ACC112 (cell line): ENCODE results near the gene IGIP.

Source experiments
- H2AFZ ChIP-seq: fragments of 200-600 bp; sonication (generic); one replicate; pipeline ENCODE4 v1.6.0; 2017; ENCODE audit warnings: antibody characterized with exemption, low read length; ENCODE audit not compliant: unreplicated experiment
- H3K27ac ChIP-seq: fragments of 200-600 bp; sonication (generic); 2 replicates; pipeline ENCODE4 v1.5.1; 2014; ENCODE audit warnings: low read depth, mild to moderate bottlenecking, antibody characterized with exemption, low read length, moderate library complexity
- H3K27me3 ChIP-seq: fragments of 200-600 bp; sonication (generic); 2 replicates; pipeline ENCODE4 v1.6.1; 2014; ENCODE audit warnings: mild to moderate bottlenecking, antibody characterized with exemption, low read length, moderate library complexity, mixed read lengths; ENCODE audit not compliant: insufficient read depth
- H3K36me3 ChIP-seq: fragments of 200-600 bp; sonication (generic); 2 replicates; pipeline ENCODE4 v1.6.1; 2016; ENCODE audit warnings: mild to moderate bottlenecking, antibody characterized with exemption, low read length, moderate library complexity, mixed read lengths; ENCODE audit not compliant: insufficient read depth
- H3K4me1 ChIP-seq: fragments of 200-600 bp; sonication (generic); one replicate; pipeline ENCODE4 v1.6.1; 2016; ENCODE audit warnings: low read length, mixed read lengths; ENCODE audit not compliant: insufficient read depth, unreplicated experiment, control insufficient read depth
- H3K4me3 ChIP-seq: fragments of 200-600 bp; sonication (generic); 2 replicates; pipeline ENCODE4 v1.5.1; 2014; ENCODE audit warnings: mild to moderate bottlenecking, low read depth, low read length
- H3K79me2 ChIP-seq: fragments of 200-600 bp; sonication (generic); one replicate; pipeline ENCODE4 v1.6.0; 2016; ENCODE audit warnings: low read length; ENCODE audit not compliant: control insufficient read depth, unreplicated experiment, insufficient read depth

The IGIP gene

GRCh38 chr5:140118302-140118936 is 7.3 kb upstream of the IGIP start:
- Histone ChIP-seq H3K36me3 (no peaks in the 10 kb centered on the region), H3K79me2 (peaks cover 75% of the 10 kb centered on the region), H3K27me3 (no peaks in the 10 kb centered on the region), H3K4me3 (no peak overlapping the region), H3K27ac (no peak overlapping the region), H2AFZ (no peak overlapping the region), H3K4me1 (peaks cover 51% of the 10 kb centered on the region)

GRCh38 chr5:140126315-140127012 is 727 bp downstream of the IGIP start:
- Histone ChIP-seq H3K4me1 (peaks cover 25% of the 10 kb centered on the region), H3K79me2 (peaks cover 42% of the 10 kb centered on the region), H3K4me3 (no peak overlapping the region), H2AFZ (no peak overlapping the region), H3K27ac (no peak overlapping the region), H3K27me3 (no peaks in the 10 kb centered on the region), H3K36me3 (no peaks in the 10 kb centered on the region)

- no peak overlapping the region for H2AFZ ChIP-seq
- H3K27me3 ChIP-seq, result no peaks in the 10 kb centered on the region
- H3K79me2 ChIP-seq, result peaks cover 34% of the 10 kb centered on the region
- H3K4me1 ChIP-seq, result peaks cover 28% of the 10 kb centered on the region
- H3K27ac ChIP-seq, result no peak overlapping the region
- no peak overlapping the region for H3K4me3 ChIP-seq
- H3K36me3 ChIP-seq, result no peaks in the 10 kb centered on the region
These were observed 2.6 kb downstream of the IGIP start for GRCh38 chr5:140128376-140128775.

GRCh38 chr5:140130949-140131733 is 5.4 kb downstream of the IGIP start:
- H3K4me1 ChIP-seq, result peaks cover 17% of the 10 kb centered on the region
- H2AFZ ChIP-seq, result peak overlapping the region; percentile 19
- H3K27me3 ChIP-seq, result no peaks in the 10 kb centered on the region
- peaks cover 23% of the 10 kb centered on the region for H3K79me2 ChIP-seq
- no peaks in the 10 kb centered on the region for H3K36me3 ChIP-seq
- peak overlapping the region; percentile 47 for H3K4me3 ChIP-seq
- peak overlapping the region; percentile 57 for H3K27ac ChIP-seq

- H3K4me1 ChIP-seq, result peaks cover 17% of the 10 kb centered on the region
- H3K4me3 ChIP-seq, result peak overlapping the region; percentile 47
- H2AFZ ChIP-seq, result no peak overlapping the region
- H3K27ac ChIP-seq, result peak overlapping the region; percentile 57
- peaks cover 16% of the 10 kb centered on the region for H3K79me2 ChIP-seq
- H3K27me3 ChIP-seq, result no peaks in the 10 kb centered on the region
- H3K36me3 ChIP-seq, result no peaks in the 10 kb centered on the region
These were observed 6.3 kb downstream of the IGIP start for GRCh38 chr5:140131967-140132409.

- H3K79me2 ChIP-seq, result peaks cover 10% of the 10 kb centered on the region
- H3K27me3 ChIP-seq, result no peaks in the 10 kb centered on the region
- H3K4me3 ChIP-seq, result no peak overlapping the region
- no peaks in the 10 kb centered on the region for H3K36me3 ChIP-seq
- no peak overlapping the region for H3K27ac ChIP-seq
- H2AFZ ChIP-seq, result no peak overlapping the region
- peaks cover 17% of the 10 kb centered on the region for H3K4me1 ChIP-seq
These were observed 7.9 kb downstream of the IGIP start for GRCh38 chr5:140133514-140134167.

- peaks cover 17% of the 10 kb centered on the region for H3K4me1 ChIP-seq
These were observed 8.7 kb downstream of the IGIP start for GRCh38 chr5:140134277-140134935.

GRCh38 chr5:140135127-140135526 is 9.4 kb downstream of the IGIP start:
- H3K36me3 ChIP-seq, result no peaks in the 10 kb centered on the region
- peaks cover 17% of the 10 kb centered on the region for H3K4me1 ChIP-seq
- no peaks in the 10 kb centered on the region for H3K27me3 ChIP-seq
- H3K4me3 ChIP-seq, result no peak overlapping the region
- peaks cover 13% of the 10 kb centered on the region for H3K79me2 ChIP-seq
- H2AFZ ChIP-seq, result no peak overlapping the region
- no peak overlapping the region for H3K27ac ChIP-seq

More at GRCh38 chr5:140134277-140134935, 8.7 kb downstream of the IGIP start:
- Histone ChIP-seq H3K27ac (no peak overlapping the region), H3K27me3 (no peaks in the 10 kb centered on the region), H3K4me3 (no peak overlapping the region), H3K79me2 (peaks cover 10% of the 10 kb centered on the region), H3K36me3 (no peaks in the 10 kb centered on the region), H2AFZ (no peak overlapping the region)

- H3K36me3 ChIP-seq, result no peaks in the 10 kb centered on the region
- H3K4me3 ChIP-seq, result no peak overlapping the region
- H3K27me3 ChIP-seq, result no peaks in the 10 kb centered on the region
- H3K79me2 ChIP-seq, result peaks cover 10% of the 10 kb centered on the region
- H2AFZ ChIP-seq, result no peak overlapping the region
- peaks cover 11% of the 10 kb centered on the region for H3K4me1 ChIP-seq
- H3K27ac ChIP-seq, result no peak overlapping the region
These were observed 10.9 kb downstream of the IGIP start for GRCh38 chr5:140136624-140137023.

- H3K79me2 ChIP-seq, result peaks cover 3% of the 10 kb centered on the region
- H3K4me1 ChIP-seq, result peaks cover 2% of the 10 kb centered on the region
- H3K4me3 ChIP-seq, result no peak overlapping the region
- no peak overlapping the region for H2AFZ ChIP-seq
- H3K27ac ChIP-seq, result no peak overlapping the region
- no peaks in the 10 kb centered on the region for H3K36me3 ChIP-seq
- no peaks in the 10 kb centered on the region for H3K27me3 ChIP-seq
These were observed 14.7 kb downstream of the IGIP start for GRCh38 chr5:140140435-140140834.
